SU-DHL-6 (cell line): ENCODE results near the gene DCC.

Experiments
- H2AFZ ChIP-seq: fragments of 200-600 bp; sonication (generic); 2 replicates; pipeline ENCODE4 v1.6.1; 2014; ENCODE audit warnings: low read depth, mild to moderate bottlenecking, moderate library complexity, mixed read lengths, antibody characterized with exemption, low read length; ENCODE audit not compliant: severe bottlenecking
- H3F3A ChIP-seq: fragments of 200-600 bp; shearing (Covaris generic); 2 replicates; pipeline ENCODE4 v1.6.0; 2016; ENCODE audit warnings: antibody characterized with exemption, mild to moderate bottlenecking; ENCODE audit not compliant: insufficient read depth
- H3K27ac ChIP-seq: fragments of 200-600 bp; sonication (generic); 2 replicates; pipeline ENCODE4 v1.5.1; 2016; ENCODE audit warnings: low read depth, mild to moderate bottlenecking, low read length, moderate library complexity, mixed read lengths
- H3K27me3 ChIP-seq: fragments of 200-600 bp; sonication (generic), shearing (Covaris generic); 2 replicates; pipeline ENCODE4 v1.6.0; 2014; ENCODE audit warnings: mild to moderate bottlenecking, low read length
- H3K36me3 ChIP-seq: fragments of 200-600 bp; sonication (generic); 2 replicates; pipeline ENCODE4 v1.6.1; 2014; ENCODE audit warnings: mild to moderate bottlenecking, low read length, mixed read lengths
- H3K4me2 ChIP-seq: fragments of 300-600, 200-600 bp; shearing (Covaris generic), sonication (generic); 2 replicates; pipeline ENCODE4 v1.6.0; 2014; ENCODE audit warnings: low read length, low read depth, mild to moderate bottlenecking; ENCODE audit not compliant: poor library complexity, severe bottlenecking
- H3K4me3 ChIP-seq: fragments of 200-600 bp; sonication (generic); 2 replicates; pipeline ENCODE4 v1.5.1; 2014; ENCODE audit warnings: antibody characterized with exemption, low read length, mild to moderate bottlenecking, mixed read lengths; ENCODE audit not compliant: insufficient read depth, poor library complexity, severe bottlenecking
- H3K79me2 ChIP-seq: fragments of 200-600 bp; sonication (generic); 2 replicates; pipeline ENCODE4 v1.6.1; 2014; ENCODE audit warnings: mild to moderate bottlenecking, low read length, moderate library complexity; ENCODE audit not compliant: insufficient read depth
- H3K9ac ChIP-seq: fragments of 200-600 bp; sonication (generic); 2 replicates; pipeline ENCODE4 v1.7.0; 2014; ENCODE audit warnings: mild to moderate bottlenecking, low read length
- H3K9me2 ChIP-seq: fragments of 200-600 bp; sonication (generic); replicated peaks from 2 replicates; pipeline ENCODE4 v1.6.1; 2014; ENCODE audit warnings: low read length; ENCODE audit not compliant: insufficient read depth
- H3K9me3 ChIP-seq: fragments of 200-600 bp; sonication (generic); 2 replicates; pipeline ENCODE4 v1.6.1; 2014; ENCODE audit warnings: low read length, mixed read lengths; ENCODE audit not compliant: insufficient read depth
- H4K20me1 ChIP-seq: fragments of 200-600 bp; sonication (generic); 2 replicates; pipeline ENCODE4 v1.6.1; 2014; ENCODE audit warnings: low read depth, mild to moderate bottlenecking, antibody characterized with exemption, low read length, moderate library complexity, mixed read lengths
- EZH2phosphoT487 ChIP-seq: fragments of 200-600 bp; sonication (generic), shearing (Covaris generic); conservative IDR thresholded peaks from 2 replicates; pipeline ENCODE4 v1.6.1; 2018; ENCODE audit warnings: mild to moderate bottlenecking, antibody characterized with exemption, low read length, moderate library complexity, mixed read lengths
- TF ChIP-seq, protein P1 (sequence below): fragments of 200-600 bp; sonication (generic); IDR thresholded peaks from one replicate; pipeline ENCODE4 v1.5.1; 2017; ENCODE audit warnings: antibody characterized with exemption, mild to moderate bottlenecking, low read length, moderate library complexity; ENCODE audit not compliant: insufficient read depth, poor library complexity, severe bottlenecking

The DCC gene

DNA sequence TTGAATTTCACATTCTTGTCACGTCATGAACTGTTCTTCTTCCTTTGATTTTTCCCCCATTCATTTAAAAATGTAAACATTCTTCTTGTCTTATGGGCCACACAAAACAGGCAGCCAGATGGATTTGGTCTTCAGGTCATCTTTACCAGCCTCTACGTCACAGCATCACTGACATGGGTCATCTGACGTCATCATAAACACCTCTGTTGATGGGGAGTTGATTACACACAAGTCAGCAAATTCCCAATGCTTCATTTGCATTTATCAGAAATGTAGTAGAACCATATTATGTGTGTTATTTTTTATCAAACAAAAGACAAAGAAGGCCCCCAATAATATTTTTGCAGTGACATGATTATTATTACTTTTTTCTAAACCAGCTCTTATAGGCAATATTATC lies 777.9 kb downstream of the DCC start:
- Histone ChIP-seq H3K4me3 (no peak overlapping the region), H2AFZ (no peak overlapping the region), H3K27ac (no peak overlapping the region), H3K27me3 (no peaks in the 10 kb centered on the region), H3K79me2 (no peaks in the 10 kb centered on the region), H3F3A (no peaks in the 10 kb centered on the region), H3K9me3 (no peaks in the 10 kb centered on the region), H3K4me2 (no peak overlapping the region), H3K9ac (no peak overlapping the region), H3K36me3 (no peaks in the 10 kb centered on the region), H3K9me2 (no peaks in the 10 kb centered on the region), H4K20me1 (no peaks in the 10 kb centered on the region)
- TF ChIP-seq, protein P1, sequence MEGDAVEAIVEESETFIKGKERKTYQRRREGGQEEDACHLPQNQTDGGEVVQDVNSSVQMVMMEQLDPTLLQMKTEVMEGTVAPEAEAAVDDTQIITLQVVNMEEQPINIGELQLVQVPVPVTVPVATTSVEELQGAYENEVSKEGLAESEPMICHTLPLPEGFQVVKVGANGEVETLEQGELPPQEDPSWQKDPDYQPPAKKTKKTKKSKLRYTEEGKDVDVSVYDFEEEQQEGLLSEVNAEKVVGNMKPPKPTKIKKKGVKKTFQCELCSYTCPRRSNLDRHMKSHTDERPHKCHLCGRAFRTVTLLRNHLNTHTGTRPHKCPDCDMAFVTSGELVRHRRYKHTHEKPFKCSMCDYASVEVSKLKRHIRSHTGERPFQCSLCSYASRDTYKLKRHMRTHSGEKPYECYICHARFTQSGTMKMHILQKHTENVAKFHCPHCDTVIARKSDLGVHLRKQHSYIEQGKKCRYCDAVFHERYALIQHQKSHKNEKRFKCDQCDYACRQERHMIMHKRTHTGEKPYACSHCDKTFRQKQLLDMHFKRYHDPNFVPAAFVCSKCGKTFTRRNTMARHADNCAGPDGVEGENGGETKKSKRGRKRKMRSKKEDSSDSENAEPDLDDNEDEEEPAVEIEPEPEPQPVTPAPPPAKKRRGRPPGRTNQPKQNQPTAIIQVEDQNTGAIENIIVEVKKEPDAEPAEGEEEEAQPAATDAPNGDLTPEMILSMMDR: no peak
- no peak for TF ChIP-seq EZH2phosphoT487

DNA sequence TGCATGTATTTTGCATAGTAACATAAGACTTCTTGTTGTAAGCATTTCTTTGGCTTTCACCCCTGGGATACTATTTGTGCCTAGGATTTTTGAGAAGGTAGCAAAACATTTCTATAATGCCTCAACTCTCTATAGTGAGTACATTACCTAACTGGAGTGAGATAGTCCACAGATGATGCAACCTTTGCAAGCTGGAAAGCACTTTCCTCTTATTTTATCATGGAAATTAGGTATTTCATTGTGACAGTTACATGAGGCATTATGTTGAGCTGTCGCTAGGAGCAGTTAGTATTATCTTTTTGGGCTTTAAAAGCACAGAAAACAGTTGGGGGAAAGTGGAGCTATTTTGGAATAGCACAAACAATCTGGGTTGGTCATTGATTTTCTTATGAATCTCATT lies 786.2 kb downstream of the DCC start:
- H3K27ac ChIP-seq: no peak overlapping the region

DNA sequence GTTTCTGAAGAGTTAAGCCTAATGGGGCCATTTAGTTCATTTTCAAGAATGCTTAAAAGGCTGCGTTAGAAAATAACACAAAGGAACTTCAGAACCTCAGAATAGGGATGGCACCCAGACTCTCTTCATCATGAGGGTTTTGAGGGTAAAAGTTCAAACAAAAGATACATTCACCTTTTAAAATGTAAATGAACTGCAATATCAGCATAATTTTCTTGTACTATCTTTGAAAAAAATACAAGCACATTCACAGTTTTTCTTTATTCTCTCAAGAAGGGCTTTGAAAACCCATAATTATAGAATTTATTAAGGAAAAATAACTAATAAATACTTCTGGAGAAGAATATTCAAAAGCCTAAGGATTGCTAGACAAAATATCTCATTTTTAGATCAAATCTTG lies 791.0 kb downstream of the DCC start:
- TF ChIP-seq, protein P1: no peak
- no peak for TF ChIP-seq EZH2phosphoT487
- Histone ChIP-seq H3K9ac (no peak overlapping the region), H3K4me3 (no peak overlapping the region)

More for the DNA sequence above, 786.2 kb downstream of the DCC start:
- no peaks in the 10 kb centered on the region for H3K79me2 ChIP-seq
- H2AFZ ChIP-seq: no peak overlapping the region
- no peaks in the 10 kb centered on the region for H3F3A ChIP-seq
- no peaks in the 10 kb centered on the region for H3K9me2 ChIP-seq
- H3K4me3 ChIP-seq: no peak overlapping the region
- no peak overlapping the region for H3K4me2 ChIP-seq
- H4K20me1 ChIP-seq: no peaks in the 10 kb centered on the region
- H3K9me3 ChIP-seq: no peaks in the 10 kb centered on the region
- TF ChIP-seq, protein P1: no peak
- TF ChIP-seq EZH2phosphoT487: no peak
- no peaks in the 10 kb centered on the region for H3K36me3 ChIP-seq
- H3K9ac ChIP-seq: no peak overlapping the region
- no peaks in the 10 kb centered on the region for H3K27me3 ChIP-seq

More for the DNA sequence above, 791.0 kb downstream of the DCC start:
- H3K9me2 ChIP-seq: no peaks in the 10 kb centered on the region
- H3K79me2 ChIP-seq: no peaks in the 10 kb centered on the region
- H3K27me3 ChIP-seq: no peaks in the 10 kb centered on the region
- H3F3A ChIP-seq: no peaks in the 10 kb centered on the region
- no peak overlapping the region for H3K27ac ChIP-seq
- no peaks in the 10 kb centered on the region for H3K9me3 ChIP-seq
- H2AFZ ChIP-seq: no peak overlapping the region
- H3K4me2 ChIP-seq: no peak overlapping the region
- H3K36me3 ChIP-seq: no peaks in the 10 kb centered on the region
- no peaks in the 10 kb centered on the region for H4K20me1 ChIP-seq
